Colonic mucosa (tissue), 4 donors: ENCODE results near the gene NDUFA12. TPM values are rescaled to one million over a fixed set of nuclear protein-coding genes. Genes with fewer than 3 reads are reported as not detected.

Source experiments
- DNase-seq: peaks from one replicate; pipeline ENCODE4 v3.0.0-alpha.2; 2020
- H3K27ac ChIP-seq: fragments of 200-600 bp; one replicate; pipeline ENCODE4 v1.8.0; 2021
- H3K27me3 ChIP-seq: fragments of 200-600 bp; one replicate; pipeline ENCODE4 v1.8.0; 2021
- H3K36me3 ChIP-seq: fragments of 200-600 bp; one replicate; pipeline ENCODE4 v1.8.0; 2021
- H3K4me1 ChIP-seq: fragments of 200-600 bp; one replicate; pipeline ENCODE4 v1.8.0; 2021; ENCODE audit warnings: mild to moderate bottlenecking
- H3K4me3 ChIP-seq: fragments of 200-600 bp; one replicate; pipeline ENCODE4 v1.8.0; 2021
- H3K9ac ChIP-seq, 2 donors: one replicate each; pipeline ENCODE4 v1.7.0; 2013; ENCODE audit warnings: control low read depth in 2 of 2, low read depth in 2 of 2, low read length in 2 of 2
- H3K9me3 ChIP-seq: fragments of 200-600 bp; one replicate; pipeline ENCODE4 v1.8.0; 2021
- CTCF ChIP-seq: fragments of 200-600 bp; IDR thresholded peaks from one replicate; pipeline ENCODE4 v1.8.0; 2022; ENCODE audit warnings: antibody characterized with exemption, mild to moderate bottlenecking
- intact Hi-C: fragments of 100-400 bp; cut with DNase I; formaldehyde crosslinking; loops from one replicate; pipeline ENCODE4 v1.14.1; 2022
- total RNA-seq, 2 donors: library from RNA; stranded (reverse); fragmentation: NEBNext Ultra II Directional in 1 of 2; extraction: Animal tissue kit (Norgen Biotek cat#: 25700) in 1 of 2; gene quantifications; one replicate each; pipeline ENCODE4 v1.2.1, GENCODE V29; 2021
- donor health status: healthy.
- donor health status: DM: no; HTN: no; CAD: no.
- donor health status: DM: no; HTN: no; CAD: no.

Gene NDUFA12
- 100 to 1,000 TPM; 136 to 151 TPM for total RNA-seq

- peak; percentile 97 for DNase-seq
- peak within 1 kb of the TSS; percentile 86 to 99 for H3K9ac ChIP-seq
- H3K9me3 ChIP-seq, result no peaks in the 10 kb centered on the region
- H3K4me1 ChIP-seq, result no peaks in the 10 kb centered on the region
- H3K27me3 ChIP-seq, result no peaks in the 10 kb centered on the region
- H3K4me3 ChIP-seq, result peak within 1 kb of the TSS; percentile 70
- peak within 1 kb of the TSS; percentile 70 for H3K27ac ChIP-seq
- no peak for TF ChIP-seq CTCF
- no peaks in the 10 kb centered on the region for H3K36me3 ChIP-seq
- intact Hi-C loops, result no loop called here
Observed at GRCh38 chr12:95003213-95003920, at the start of gene NDUFA12. TSS of gene NDUFA12 (minus strand) at chr12:95003697. CDS start at chr12:95003680, 17 bp downstream.

GRCh38 chr12:95051241-95051640, 47.7 kb upstream of the NDUFA12 start:
- no peak for DNase-seq
- no peak overlapping the region for H3K4me3 ChIP-seq
- H3K9me3 ChIP-seq, result no peaks in the 10 kb centered on the region
- H3K36me3 ChIP-seq, result peaks cover 7% of the 10 kb centered on the region
- TF ChIP-seq CTCF, result no peak
- no peak overlapping the region for H3K9ac ChIP-seq
- H3K27ac ChIP-seq, result no peak overlapping the region
- H3K4me1 ChIP-seq, result no peaks in the 10 kb centered on the region
- intact Hi-C loops, result no loop called here
- no peaks in the 10 kb centered on the region for H3K27me3 ChIP-seq

GRCh38 chr12:95037906-95038305, 34.4 kb upstream of the NDUFA12 start:
- Histone ChIP-seq H3K9ac (no peak overlapping the region), H3K27ac (no peak overlapping the region), H3K36me3 (no peaks in the 10 kb centered on the region), H3K4me1 (no peaks in the 10 kb centered on the region), H3K9me3 (no peaks in the 10 kb centered on the region), H3K4me3 (no peak overlapping the region), H3K27me3 (no peaks in the 10 kb centered on the region)
- DNase-seq, result no peak
- no peak for TF ChIP-seq CTCF
- intact Hi-C loops, result no loop called here

GRCh38 chr12:95034750-95035149, 31.3 kb upstream of the NDUFA12 start:
- no peak overlapping the region for H3K27ac ChIP-seq
- H3K27me3 ChIP-seq, result no peaks in the 10 kb centered on the region
- H3K9me3 ChIP-seq, result no peaks in the 10 kb centered on the region
- DNase-seq, result no peak
- TF ChIP-seq CTCF, result no peak
- H3K4me1 ChIP-seq, result no peaks in the 10 kb centered on the region
- H3K36me3 ChIP-seq, result no peaks in the 10 kb centered on the region
- H3K4me3 ChIP-seq, result no peak overlapping the region
- H3K9ac ChIP-seq, result no peak overlapping the region
- intact Hi-C loops, result no loop called here

GRCh38 chr12:95022477-95022876, 19.0 kb upstream of the NDUFA12 start:
- TF ChIP-seq CTCF, result no peak
- Histone ChIP-seq H3K4me1 (no peaks in the 10 kb centered on the region), H3K27ac (no peak overlapping the region), H3K4me3 (no peak overlapping the region), H3K9me3 (no peaks in the 10 kb centered on the region), H3K27me3 (no peaks in the 10 kb centered on the region), H3K9ac (no peak overlapping the region), H3K36me3 (no peaks in the 10 kb centered on the region)
- intact Hi-C loops, result no loop called here
- no peak for DNase-seq
